ENCODE data around the gene ZNF10. TPM values are rescaled to one million over a fixed set of nuclear protein-coding genes. Genes with fewer than 3 reads are reported as not detected.

Gene ZNF10
- 1 to 10 TPM; 8.1 to 8.5 TPM for total RNA-seq

GRCh38 chr12:133130038-133130807, at the start of gene ZNF10, which contains the start of gene ZNF891:
Gene ZNF10, plus strand, starts transcription at chr12:133130627. Its CDS starts 13,866 bp downstream, at chr12:133144493.
Gene ZNF891, minus strand, starts transcription at chr12:133130274. Its CDS starts 8,356 bp downstream, at chr12:133121918.
- CTCF ChIA-PET, result interaction anchor here (0.6 kb wide), 1 partner anchor 29 kb away, joined by 3 read pairs; no protein-coding TSS in a partner anchor
- POLR2A ChIA-PET, result interaction anchor here (0.6 to 2.6 kb wide), 7 partner anchors 13 to 221 kb away, joined by 3 to 12 read pairs (median 5); partner anchors contain the start of genes ZNF140, ZNF26 and ZNF268
- DNase-seq (peak; percentile 97), ATAC-seq (peak; percentile 91)
- Mint-ChIP-seq H3K27ac (peak within 1 kb of the TSS; percentile 100), H3K27me3 (ENCODE audit: low read depth) (no peaks in the 10 kb centered on the region), H3K4me1 (ENCODE audit: low read depth) (peaks cover 21% of the 10 kb centered on the region), H3K9me3 (ENCODE audit: insufficient read depth) (peaks cover 48% of the 10 kb centered on the region), H3K4me3 (peak within 1 kb of the TSS; percentile 91), H3K36me3 (ENCODE audit: low read depth) (peaks cover 70% of the 10 kb centered on the region)

GRCh38 chr12:133081159-133081780, 49.2 kb upstream of the ZNF10 start:
- H3K4me3 Mint-ChIP-seq, result no peak overlapping the region
- peaks cover 66% of the 10 kb centered on the region for H3K36me3 Mint-ChIP-seq (ENCODE audit: low read depth)
- no peak for ATAC-seq
- H3K27me3 Mint-ChIP-seq (ENCODE audit: low read depth), result no peaks in the 10 kb centered on the region
- POLR2A ChIA-PET, result interaction anchor here (0.7 to 1.4 kb wide), 4 partner anchors 22 to 101 kb away, joined by 3 to 7 read pairs (median 5); partner anchors contain the start of genes ZNF10 and ZNF26
- H3K4me1 Mint-ChIP-seq (ENCODE audit: low read depth), result peaks cover 16% of the 10 kb centered on the region
- H3K27ac Mint-ChIP-seq, result no peak overlapping the region
- peak; percentile 26 for DNase-seq
- H3K9me3 Mint-ChIP-seq (ENCODE audit: insufficient read depth), result peaks cover 52% of the 10 kb centered on the region
- CTCF ChIA-PET, result interaction anchor here (0.9 to 1.0 kb wide), 2 partner anchors 96 to 99 kb away, joined by 3 to 5 read pairs; partner anchors contain the start of gene ZNF268

- peaks cover 16% of the 10 kb centered on the region for H3K4me1 Mint-ChIP-seq (ENCODE audit: low read depth)
- POLR2A ChIA-PET, result no interaction called here
- peaks cover 49% of the 10 kb centered on the region for H3K9me3 Mint-ChIP-seq (ENCODE audit: insufficient read depth)
- no peak overlapping the region for H3K4me3 Mint-ChIP-seq
- no peak overlapping the region for H3K27ac Mint-ChIP-seq
- H3K27me3 Mint-ChIP-seq (ENCODE audit: low read depth), result no peaks in the 10 kb centered on the region
- ATAC-seq (no peak), DNase-seq (no peak)
- H3K36me3 Mint-ChIP-seq (ENCODE audit: low read depth), result peaks cover 77% of the 10 kb centered on the region
- CTCF ChIA-PET, result interaction anchor here (0.5 kb wide), 1 partner anchor 96 kb away, joined by 3 read pairs; no protein-coding TSS in a partner anchor
Observed at GRCh38 chr12:133083345-133083744, 47.1 kb upstream of the ZNF10 start.

- H3K4me3 Mint-ChIP-seq, result no peak overlapping the region
- DNase-seq (no peak), ATAC-seq (no peak)
- peaks cover 82% of the 10 kb centered on the region for H3K36me3 Mint-ChIP-seq (ENCODE audit: low read depth)
- no peak overlapping the region for H3K27ac Mint-ChIP-seq
- POLR2A ChIA-PET, result no interaction called here
- peaks cover 76% of the 10 kb centered on the region for H3K9me3 Mint-ChIP-seq (ENCODE audit: insufficient read depth)
- no peaks in the 10 kb centered on the region for H3K27me3 Mint-ChIP-seq (ENCODE audit: low read depth)
- no peaks in the 10 kb centered on the region for H3K4me1 Mint-ChIP-seq (ENCODE audit: low read depth)
- CTCF ChIA-PET, result no interaction called here
Observed at GRCh38 chr12:133105620-133106019, 24.8 kb upstream of the ZNF10 start.

GRCh38 chr12:133106253-133106652, 24.2 kb upstream of the ZNF10 start:
- DNase-seq (no peak), ATAC-seq (no peak)
- Mint-ChIP-seq H3K4me1 (ENCODE audit: low read depth) (no peaks in the 10 kb centered on the region), H3K27me3 (ENCODE audit: low read depth) (no peaks in the 10 kb centered on the region), H3K36me3 (ENCODE audit: low read depth) (peaks cover 80% of the 10 kb centered on the region), H3K27ac (no peak overlapping the region), H3K9me3 (ENCODE audit: insufficient read depth) (peaks cover 69% of the 10 kb centered on the region), H3K4me3 (no peak overlapping the region)
- CTCF ChIA-PET, result no interaction called here
- POLR2A ChIA-PET, result interaction anchor here (0.7 kb wide), 1 partner anchor 14 kb away, joined by 3 read pairs; no protein-coding TSS in a partner anchor

- no peaks in the 10 kb centered on the region for H3K27me3 Mint-ChIP-seq (ENCODE audit: low read depth)
- H3K4me1 Mint-ChIP-seq (ENCODE audit: low read depth), result no peaks in the 10 kb centered on the region
- peaks cover 75% of the 10 kb centered on the region for H3K36me3 Mint-ChIP-seq (ENCODE audit: low read depth)
- no peak for DNase-seq
- no peak overlapping the region for H3K4me3 Mint-ChIP-seq
- H3K27ac Mint-ChIP-seq, result no peak overlapping the region
- ChIA-PET CTCF (no interaction called here), POLR2A (no interaction called here)
- peaks cover 68% of the 10 kb centered on the region for H3K9me3 Mint-ChIP-seq (ENCODE audit: insufficient read depth)
- no peak for ATAC-seq
Observed at GRCh38 chr12:133107121-133107520, 23.3 kb upstream of the ZNF10 start.

GRCh38 chr12:133108150-133108549, 22.3 kb upstream of the ZNF10 start:
- ATAC-seq (no peak), DNase-seq (no peak)
- Mint-ChIP-seq H3K36me3 (ENCODE audit: low read depth) (peaks cover 71% of the 10 kb centered on the region), H3K9me3 (ENCODE audit: insufficient read depth) (peaks cover 63% of the 10 kb centered on the region), H3K27ac (no peak overlapping the region), H3K4me3 (no peak overlapping the region), H3K4me1 (ENCODE audit: low read depth) (no peaks in the 10 kb centered on the region), H3K27me3 (ENCODE audit: low read depth) (no peaks in the 10 kb centered on the region)
- ChIA-PET POLR2A (no interaction called here), CTCF (no interaction called here)

- Mint-ChIP-seq H3K27me3 (ENCODE audit: low read depth) (no peaks in the 10 kb centered on the region), H3K9me3 (ENCODE audit: insufficient read depth) (peaks cover 76% of the 10 kb centered on the region), H3K4me1 (ENCODE audit: low read depth) (no peaks in the 10 kb centered on the region), H3K4me3 (no peak overlapping the region), H3K36me3 (ENCODE audit: low read depth) (peaks cover 71% of the 10 kb centered on the region), H3K27ac (no peak overlapping the region)
- ATAC-seq, result no peak
- POLR2A ChIA-PET, result interaction anchor here (1.1 kb wide), 1 partner anchor 14 kb away, joined by 3 read pairs; no protein-coding TSS in a partner anchor
- DNase-seq, result no peak
- CTCF ChIA-PET, result no interaction called here
Observed at GRCh38 chr12:133120385-133121191, 9.8 kb upstream of the ZNF10 start.

GRCh38 chr12:133124674-133125073, 5.8 kb upstream of the ZNF10 start:
- ChIA-PET POLR2A (no interaction called here), CTCF (no interaction called here)
- DNase-seq (no peak), ATAC-seq (no peak)
- H3K4me1 Mint-ChIP-seq (ENCODE audit: low read depth), result peaks cover 12% of the 10 kb centered on the region
- no peak overlapping the region for H3K27ac Mint-ChIP-seq
- no peak overlapping the region for H3K4me3 Mint-ChIP-seq
- no peaks in the 10 kb centered on the region for H3K27me3 Mint-ChIP-seq (ENCODE audit: low read depth)
- peaks cover 67% of the 10 kb centered on the region for H3K9me3 Mint-ChIP-seq (ENCODE audit: insufficient read depth)
- H3K36me3 Mint-ChIP-seq (ENCODE audit: low read depth), result peaks cover 71% of the 10 kb centered on the region

- H3K4me1 Mint-ChIP-seq (ENCODE audit: low read depth), result peaks cover 21% of the 10 kb centered on the region
- DNase-seq (no peak), ATAC-seq (no peak)
- CTCF ChIA-PET, result interaction anchor here (0.6 kb wide), 1 partner anchor 30 kb away, joined by 3 read pairs; no protein-coding TSS in a partner anchor
- POLR2A ChIA-PET, result interaction anchor here (1.0 to 2.6 kb wide), 5 partner anchors 14 to 221 kb away, joined by 3 to 12 read pairs (median 6); partner anchors contain the start of genes ZNF26 and ZNF268
- H3K27me3 Mint-ChIP-seq (ENCODE audit: low read depth), result no peaks in the 10 kb centered on the region
- H3K36me3 Mint-ChIP-seq (ENCODE audit: low read depth), result peaks cover 68% of the 10 kb centered on the region
- H3K27ac Mint-ChIP-seq, result peak overlapping the region; percentile 100
- H3K4me3 Mint-ChIP-seq, result peak overlapping the region; percentile 91
- H3K9me3 Mint-ChIP-seq (ENCODE audit: insufficient read depth), result peaks cover 50% of the 10 kb centered on the region
Observed at GRCh38 chr12:133129368-133130037, 924 bp upstream of the ZNF10 start.

GRCh38 chr12:133130808-133131128, 341 bp downstream of the ZNF10 start:
- Mint-ChIP-seq H3K36me3 (ENCODE audit: low read depth) (peaks cover 70% of the 10 kb centered on the region), H3K9me3 (ENCODE audit: insufficient read depth) (peaks cover 45% of the 10 kb centered on the region)
- CTCF ChIA-PET, result no interaction called here

More at GRCh38 chr12:133130808-133131128, 341 bp downstream of the ZNF10 start:
- DNase-seq (peak; percentile 60), ATAC-seq (peak; percentile 9)
- H3K27me3 Mint-ChIP-seq (ENCODE audit: low read depth), result no peaks in the 10 kb centered on the region
- peaks cover 21% of the 10 kb centered on the region for H3K4me1 Mint-ChIP-seq (ENCODE audit: low read depth)
- POLR2A ChIA-PET, result interaction anchor here (1.2 to 2.6 kb wide), 5 partner anchors 13 to 222 kb away, joined by 3 to 12 read pairs (median 6); partner anchors contain the start of genes ZNF140, ZNF26 and ZNF268
- peak overlapping the region; percentile 91 for H3K4me3 Mint-ChIP-seq
- H3K27ac Mint-ChIP-seq, result peak overlapping the region; percentile 100

Measured in activated CD8-positive, alpha-beta T cell treated with anti-CD3 and anti-CD28 coated beads, Interleukin-2, amount 10 ng/mL, durations not matched to agents 7 days and 5 days (primary cell).